ENCODE results near the gene SPAG9. TPM values are rescaled to one million over a fixed set of nuclear protein-coding genes. Genes with fewer than 3 reads are reported as not detected.
A peak's percentile ranks its signal among the peaks of the same experiment; 100 is the strongest.

The SPAG9 gene
- total RNA-seq, 1 donor from 2014 or later: 297 TPM

- FAIRE-seq: no peak
Measured at GRCh38 chr17:51006601-51007000, 114.1 kb downstream of the SPAG9 start.

GRCh38 chr17:51005768-51006167 is 114.9 kb downstream of the SPAG9 start:
- DNase-seq (ENCODE audit: low spot score in 2 of 2): no peak
- FAIRE-seq: no peak

More at GRCh38 chr17:51006601-51007000, 114.1 kb downstream of the SPAG9 start:
- no peak for DNase-seq (ENCODE audit: low spot score in 2 of 2)

GRCh38 chr17:51004249-51004648 is 116.4 kb downstream of the SPAG9 start:
- FAIRE-seq (no peak), DNase-seq (ENCODE audit: low spot score in 2 of 2) (no peak)

- FAIRE-seq (peak; percentile 88), DNase-seq (ENCODE audit: low spot score in 2 of 2) (peak; percentile 23 to 34)
Measured at GRCh38 chr17:51000835-51001638, 119.6 kb downstream of the SPAG9 start.

- DNase-seq (ENCODE audit: low spot score in 2 of 2): no peak
- no peak for FAIRE-seq
Measured at GRCh38 chr17:50995668-50996067, 125.0 kb downstream of the SPAG9 start.

GRCh38 chr17:50993544-50993943 is 127.1 kb downstream of the SPAG9 start:
- no peak for FAIRE-seq
- peak in 1 of 2 donors; percentile 10 for DNase-seq (ENCODE audit: low spot score in 2 of 2)

- FAIRE-seq (no peak), DNase-seq (ENCODE audit: low spot score in 2 of 2) (no peak)
Measured at GRCh38 chr17:50989149-50989548, 131.5 kb downstream of the SPAG9 start.

- DNase-seq (ENCODE audit: low spot score in 2 of 2) (no peak), FAIRE-seq (no peak)
Measured at GRCh38 chr17:50988427-50988826, 132.2 kb downstream of the SPAG9 start.

GRCh38 chr17:50986989-50987660 is 133.5 kb downstream of the SPAG9 start:
- no peak for DNase-seq (ENCODE audit: low spot score in 2 of 2)
- FAIRE-seq: no peak

GRCh38 chr17:50981279-50981678 is 139.4 kb downstream of the SPAG9 start:
- DNase-seq (ENCODE audit: low spot score in 2 of 2) (no peak), FAIRE-seq (no peak)

GRCh38 chr17:50979524-50979927 is 141.1 kb downstream of the SPAG9 start:
- DNase-seq (ENCODE audit: low spot score in 2 of 2) (no peak), FAIRE-seq (no peak)

GRCh38 chr17:50977487-50978159 is 143.0 kb downstream of the SPAG9 start:
- FAIRE-seq: no peak

GRCh38 chr17:50976951-50977472 is 143.7 kb downstream of the SPAG9 start:
- no peak for DNase-seq (ENCODE audit: low spot score in 2 of 2)

More at GRCh38 chr17:50977487-50978159, 143.0 kb downstream of the SPAG9 start:
- DNase-seq (ENCODE audit: low spot score in 2 of 2): no peak

GRCh38 chr17:50973557-50974494 is 146.8 kb downstream of the SPAG9 start:
- DNase-seq (ENCODE audit: low spot score in 2 of 2) (no peak), FAIRE-seq (no peak)

More at GRCh38 chr17:50976951-50977472, 143.7 kb downstream of the SPAG9 start:
- no peak for FAIRE-seq

- DNase-seq (ENCODE audit: low spot score in 2 of 2) (no peak), FAIRE-seq (no peak)
Measured at GRCh38 chr17:50972577-50972976, 148.1 kb downstream of the SPAG9 start.

- no peak for DNase-seq (ENCODE audit: low spot score in 2 of 2)
- FAIRE-seq: no peak
Measured at GRCh38 chr17:50967795-50968194, 152.9 kb downstream of the SPAG9 start.

GRCh38 chr17:50966163-50966666 is 154.5 kb downstream of the SPAG9 start:
- no peak for DNase-seq (ENCODE audit: low spot score in 2 of 2)
- FAIRE-seq: no peak

GRCh38 chr17:50963139-50963538 is 157.5 kb downstream of the SPAG9 start:
- FAIRE-seq (no peak), DNase-seq (ENCODE audit: low spot score in 2 of 2) (no peak)

Data from frontal cortex (tissue), 4 donors.